Activated CD4-positive, alpha-beta memory T cell treated with anti-CD3 and anti-CD28 coated beads, Interleukin-2, amount 10 ng/mL, durations not matched to agents 7 days and 5 days (primary cell): Measurements from ENCODE around the gene ID4. TPM values are rescaled to one million over a fixed set of nuclear protein-coding genes. Genes with fewer than 3 reads are reported as not detected.

Experiments used
- CTCF ChIA-PET: fragments of 350-600 bp; sonication (Branson Sonifier 250); formaldehyde crosslinking; loops from one replicate; lab custom pipeline; 2021; ENCODE audit warnings: antibody characterized with exemption, inconsistent platforms; lab: Charles Lee
- POLR2A ChIA-PET: fragments of 350-600 bp; sonication (Branson Sonifier 250); formaldehyde crosslinking; loops from one replicate; lab custom pipeline; 2021; ENCODE audit warnings: antibody characterized with exemption; lab: Charles Lee
- DNase-seq: peaks from one replicate; pipeline ENCODE4 v3.0.0-alpha.2; 2020
- H3K27ac Mint-ChIP-seq: one replicate; pipeline ENCODE4 v1.8.0; 2021; ENCODE audit warnings: mild to moderate bottlenecking, mixed read lengths
- H3K27me3 Mint-ChIP-seq: one replicate; pipeline ENCODE4 v1.8.0; 2021; ENCODE audit warnings: mixed read lengths
- H3K36me3 Mint-ChIP-seq: one replicate; pipeline ENCODE4 v1.8.0; 2021; ENCODE audit warnings: low read depth, mixed read lengths
- H3K4me1 Mint-ChIP-seq: one replicate; pipeline ENCODE4 v1.8.0; 2021; ENCODE audit warnings: mixed read lengths
- H3K4me3 Mint-ChIP-seq: one replicate; pipeline ENCODE4 v1.8.0; 2021; ENCODE audit warnings: mild to moderate bottlenecking, mixed read lengths
- H3K9me3 Mint-ChIP-seq: one replicate; pipeline ENCODE4 v1.8.0; 2021; ENCODE audit warnings: mixed read lengths
- total RNA-seq, 2 experiments: library from RNA; stranded (reverse); gene quantifications; one replicate each; pipeline ENCODE4 v1.2.3, GENCODE V29; 2021

ID4 gene
- total RNA-seq, 2 experiments from 2014 or later, result not detected

- Mint-ChIP-seq H3K4me3 (no peak overlapping the region), H3K36me3 (peaks cover 8% of the 10 kb centered on the region), H3K9me3 (peaks cover 4% of the 10 kb centered on the region), H3K27me3 (peaks cover 46% of the 10 kb centered on the region), H3K4me1 (peaks cover 6% of the 10 kb centered on the region), H3K27ac (no peak overlapping the region)
- ChIA-PET POLR2A (no interaction called here), CTCF (no interaction called here)
- DNase-seq, result no peak
Observed at GRCh38 chr6:19838442-19839236, 1.5 kb downstream of the ID4 start.

GRCh38 chr6:19839237-19839546 lies 2.0 kb downstream of the ID4 start:
- peaks cover 4% of the 10 kb centered on the region for H3K9me3 Mint-ChIP-seq
- peaks cover 46% of the 10 kb centered on the region for H3K27me3 Mint-ChIP-seq
- H3K27ac Mint-ChIP-seq, result no peak overlapping the region
- DNase-seq, result no peak
- ChIA-PET CTCF (no interaction called here), POLR2A (no interaction called here)
- peaks cover 8% of the 10 kb centered on the region for H3K36me3 Mint-ChIP-seq
- no peak overlapping the region for H3K4me3 Mint-ChIP-seq
- peaks cover 6% of the 10 kb centered on the region for H3K4me1 Mint-ChIP-seq

- H3K27me3 Mint-ChIP-seq, result peaks cover 48% of the 10 kb centered on the region
Observed at GRCh38 chr6:19839788-19840187, 2.6 kb downstream of the ID4 start.

GRCh38 chr6:19841181-19841580 lies 4.0 kb downstream of the ID4 start:
- H3K4me1 Mint-ChIP-seq, result peaks cover 6% of the 10 kb centered on the region
- ChIA-PET POLR2A (no interaction called here), CTCF (no interaction called here)
- H3K27me3 Mint-ChIP-seq, result peaks cover 35% of the 10 kb centered on the region
- no peak overlapping the region for H3K27ac Mint-ChIP-seq
- peaks cover 4% of the 10 kb centered on the region for H3K9me3 Mint-ChIP-seq
- DNase-seq, result no peak
- H3K36me3 Mint-ChIP-seq, result peaks cover 8% of the 10 kb centered on the region
- H3K4me3 Mint-ChIP-seq, result no peak overlapping the region

More at GRCh38 chr6:19839788-19840187, 2.6 kb downstream of the ID4 start:
- Mint-ChIP-seq H3K36me3 (peaks cover 8% of the 10 kb centered on the region), H3K4me1 (peaks cover 6% of the 10 kb centered on the region), H3K27ac (no peak overlapping the region), H3K4me3 (no peak overlapping the region), H3K9me3 (peaks cover 4% of the 10 kb centered on the region)
- no peak for DNase-seq
- ChIA-PET CTCF (no interaction called here), POLR2A (no interaction called here)

GRCh38 chr6:19842030-19842615 lies 5.0 kb downstream of the ID4 start:
- Mint-ChIP-seq H3K4me1 (peaks cover 4% of the 10 kb centered on the region), H3K4me3 (no peak overlapping the region), H3K9me3 (no peaks in the 10 kb centered on the region), H3K36me3 (peaks cover 5% of the 10 kb centered on the region), H3K27ac (no peak overlapping the region), H3K27me3 (peaks cover 29% of the 10 kb centered on the region)
- no peak for DNase-seq
- POLR2A ChIA-PET, result no interaction called here
- CTCF ChIA-PET, result no interaction called here

- Mint-ChIP-seq H3K4me3 (no peak overlapping the region), H3K27me3 (peaks cover 18% of the 10 kb centered on the region), H3K4me1 (no peaks in the 10 kb centered on the region), H3K27ac (no peak overlapping the region), H3K9me3 (no peaks in the 10 kb centered on the region), H3K36me3 (no peaks in the 10 kb centered on the region)
- ChIA-PET CTCF (no interaction called here), POLR2A (no interaction called here)
- DNase-seq, result no peak
Observed at GRCh38 chr6:19844689-19845088, 7.5 kb downstream of the ID4 start.

- no peaks in the 10 kb centered on the region for H3K9me3 Mint-ChIP-seq
- ChIA-PET POLR2A (no interaction called here), CTCF (no interaction called here)
- H3K4me1 Mint-ChIP-seq, result no peaks in the 10 kb centered on the region
- no peak for DNase-seq
- H3K27ac Mint-ChIP-seq, result no peak overlapping the region
- H3K36me3 Mint-ChIP-seq, result no peaks in the 10 kb centered on the region
- no peak overlapping the region for H3K4me3 Mint-ChIP-seq
- H3K27me3 Mint-ChIP-seq, result peaks cover 11% of the 10 kb centered on the region
Observed at GRCh38 chr6:19845266-19846041, 8.3 kb downstream of the ID4 start.

- no peaks in the 10 kb centered on the region for H3K9me3 Mint-ChIP-seq
- no peak for DNase-seq
- POLR2A ChIA-PET, result no interaction called here
- no peak overlapping the region for H3K27ac Mint-ChIP-seq
- H3K36me3 Mint-ChIP-seq, result no peaks in the 10 kb centered on the region
- H3K4me1 Mint-ChIP-seq, result no peaks in the 10 kb centered on the region
- H3K27me3 Mint-ChIP-seq, result peaks cover 3% of the 10 kb centered on the region
- H3K4me3 Mint-ChIP-seq, result no peak overlapping the region
- CTCF ChIA-PET, result no interaction called here
Observed at GRCh38 chr6:19848465-19849029, 11.4 kb downstream of the ID4 start.

GRCh38 chr6:19849196-19849595 lies 12.0 kb downstream of the ID4 start:
- CTCF ChIA-PET, result no interaction called here
- Mint-ChIP-seq H3K4me3 (no peak overlapping the region), H3K36me3 (no peaks in the 10 kb centered on the region), H3K4me1 (no peaks in the 10 kb centered on the region), H3K27me3 (peaks cover 3% of the 10 kb centered on the region), H3K27ac (no peak overlapping the region), H3K9me3 (no peaks in the 10 kb centered on the region)
- DNase-seq, result no peak
- POLR2A ChIA-PET, result no interaction called here

GRCh38 chr6:19849755-19850154 lies 12.6 kb downstream of the ID4 start:
- POLR2A ChIA-PET, result no interaction called here

GRCh38 chr6:19851241-19852089 lies 14.3 kb downstream of the ID4 start:
- no peak for DNase-seq
- H3K9me3 Mint-ChIP-seq, result no peaks in the 10 kb centered on the region
- ChIA-PET CTCF (interaction anchor here (1.5 kb wide), 1 partner anchor 10 kb away, joined by 3 read pairs; no protein-coding TSS in a partner anchor), POLR2A (no interaction called here)
- no peaks in the 10 kb centered on the region for H3K4me1 Mint-ChIP-seq
- no peak overlapping the region for H3K27ac Mint-ChIP-seq
- H3K36me3 Mint-ChIP-seq, result no peaks in the 10 kb centered on the region
- no peaks in the 10 kb centered on the region for H3K27me3 Mint-ChIP-seq
- H3K4me3 Mint-ChIP-seq, result no peak overlapping the region

More at GRCh38 chr6:19849755-19850154, 12.6 kb downstream of the ID4 start:
- H3K9me3 Mint-ChIP-seq, result no peaks in the 10 kb centered on the region
- no peak overlapping the region for H3K4me3 Mint-ChIP-seq
- H3K27me3 Mint-ChIP-seq, result no peaks in the 10 kb centered on the region
- no peaks in the 10 kb centered on the region for H3K36me3 Mint-ChIP-seq
- no peak for DNase-seq
- CTCF ChIA-PET, result no interaction called here
- no peaks in the 10 kb centered on the region for H3K4me1 Mint-ChIP-seq
- no peak overlapping the region for H3K27ac Mint-ChIP-seq

GRCh38 chr6:19852090-19852457 lies 14.9 kb downstream of the ID4 start:
- DNase-seq, result no peak
- Mint-ChIP-seq H3K4me1 (no peaks in the 10 kb centered on the region), H3K36me3 (no peaks in the 10 kb centered on the region), H3K27me3 (no peaks in the 10 kb centered on the region), H3K4me3 (no peak overlapping the region), H3K9me3 (no peaks in the 10 kb centered on the region), H3K27ac (no peak overlapping the region)
- ChIA-PET CTCF (interaction anchor here (1.5 kb wide), 1 partner anchor 9 kb away, joined by 3 read pairs; no protein-coding TSS in a partner anchor), POLR2A (no interaction called here)
